ENCODE measurements around the gene HLF.
"Not testable (repeated sequence)": the region's sequence is repeated elsewhere in the genome, so short reads cannot be mapped to it uniquely, and the experiment has no call there.

The HLF gene

DNA sequence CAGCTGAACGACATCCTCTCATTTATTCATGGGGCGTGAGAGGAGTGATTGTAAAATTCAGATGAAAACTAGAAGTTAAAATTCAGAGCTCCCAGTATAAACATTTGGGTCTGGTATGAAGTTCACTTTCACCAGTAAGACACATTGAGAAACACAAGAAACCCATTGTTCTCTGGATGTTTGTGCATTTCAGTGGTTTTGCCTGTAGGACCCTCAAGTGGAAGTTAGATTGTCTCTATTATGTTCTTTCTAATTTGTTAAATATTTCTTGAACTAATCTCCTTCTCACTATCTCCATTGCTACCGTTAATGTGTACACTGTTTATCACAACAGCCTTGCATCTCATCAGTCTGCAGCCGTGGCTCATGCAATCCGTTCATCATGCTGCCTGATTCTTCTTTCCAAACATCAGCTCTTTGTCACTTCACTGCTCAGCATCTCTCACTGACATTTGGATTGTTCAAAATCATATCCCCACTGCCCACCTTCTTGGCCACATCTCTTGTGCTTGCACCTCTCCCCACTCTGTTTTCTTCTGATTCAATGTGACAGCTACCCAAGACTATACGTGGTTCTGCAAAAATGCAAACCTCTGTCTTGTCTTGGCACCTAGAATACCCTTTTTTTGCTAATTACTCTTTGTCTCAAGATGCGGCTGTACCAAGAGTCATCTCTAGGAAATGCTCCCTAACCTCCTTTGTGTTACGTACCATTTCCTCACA lies 49.5 kb downstream of the HLF start:
- DNase-seq: no peak

DNA sequence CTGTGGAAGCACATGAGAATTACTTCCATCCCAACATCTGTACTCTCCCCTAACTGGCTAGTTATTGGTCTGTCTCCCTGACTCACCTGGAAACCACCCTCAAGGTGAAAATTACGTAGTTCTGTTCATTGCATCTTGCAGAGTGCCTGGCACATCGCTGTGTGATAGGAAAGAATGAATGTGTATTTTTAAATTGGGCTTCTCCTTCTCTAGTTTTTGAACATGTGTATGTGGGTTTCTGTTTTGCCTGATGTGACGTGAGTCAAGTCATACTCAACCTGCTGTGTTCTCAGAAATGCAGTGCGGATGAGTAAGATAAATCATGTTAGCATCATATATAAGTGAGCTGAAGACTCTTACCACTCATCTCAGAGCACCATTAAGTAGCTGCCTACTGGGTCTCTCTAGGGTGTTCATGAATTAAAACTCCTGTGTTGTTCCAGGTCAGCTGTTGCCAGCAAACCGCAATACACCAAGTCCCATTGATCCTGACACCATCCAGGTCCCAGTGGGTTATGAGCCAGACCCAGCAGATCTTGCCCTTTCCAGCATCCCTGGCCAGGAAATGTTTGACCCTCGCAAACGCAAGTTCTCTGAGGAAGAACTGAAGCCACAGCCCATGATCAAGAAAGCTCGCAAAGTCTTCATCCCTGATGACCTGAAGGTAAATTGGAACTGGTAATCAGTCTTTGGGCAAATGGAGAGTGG lies 50.2 kb downstream of the HLF start:
- no peak for DNase-seq

DNA sequence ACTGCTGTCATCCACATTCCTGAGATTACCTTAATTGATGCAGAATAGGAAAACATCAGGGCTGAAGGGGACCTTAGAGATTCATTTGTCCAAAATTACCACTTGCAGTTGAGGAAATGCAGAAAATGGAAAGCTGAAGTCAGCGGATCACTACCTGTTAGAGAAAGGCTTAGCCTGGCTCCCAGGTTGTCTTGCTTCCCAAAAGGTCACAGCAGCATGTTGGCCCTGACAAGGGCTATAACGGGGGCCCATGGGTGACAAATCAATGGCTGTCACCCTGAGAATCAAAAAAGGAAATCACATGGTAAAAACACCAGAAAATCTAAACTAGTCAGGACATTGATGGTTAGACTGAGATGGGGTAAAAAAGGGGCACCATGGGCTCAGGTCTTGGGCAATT lies 51.7 kb downstream of the HLF start:
- no peak for DNase-seq

DNA sequence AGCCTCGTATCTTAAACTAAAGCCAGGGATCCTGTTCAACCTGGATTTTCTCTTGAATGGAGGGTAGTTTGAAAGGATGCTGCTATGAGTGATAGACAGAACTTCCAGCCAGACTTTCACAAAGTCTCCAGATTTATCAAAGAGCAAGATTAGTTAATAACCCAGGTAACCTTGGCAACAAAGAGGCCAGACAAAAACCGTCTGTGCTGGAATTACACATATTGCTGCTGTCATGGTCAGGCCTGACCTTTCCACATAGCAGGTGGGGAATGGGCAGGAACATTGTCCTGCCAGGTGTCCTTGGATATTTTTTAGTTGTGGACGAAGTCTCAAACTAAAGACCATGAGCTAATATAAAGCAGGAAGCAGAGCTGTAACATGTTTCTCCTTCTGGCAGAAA lies 52.5 kb downstream of the HLF start:
- no peak for DNase-seq

DNA sequence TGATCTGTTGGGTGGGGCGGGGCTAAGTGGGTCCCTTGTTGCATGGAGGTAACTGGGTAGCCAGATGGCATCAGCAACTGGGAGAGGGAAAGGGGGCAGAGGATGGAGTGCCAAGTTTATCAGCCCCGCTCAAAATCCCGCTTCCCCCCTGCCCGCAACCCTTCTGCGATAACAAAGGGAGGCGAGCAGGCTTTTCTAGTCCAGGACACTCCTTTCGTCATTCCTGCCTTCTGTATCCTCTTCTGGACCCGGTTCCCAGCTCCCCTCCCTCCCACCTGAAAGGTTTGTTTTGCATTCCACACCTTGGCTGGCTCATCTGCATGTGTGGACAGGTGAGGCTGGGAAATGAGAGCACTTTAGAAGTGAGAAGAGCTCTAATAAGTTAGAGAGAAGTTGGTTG lies 53.3 kb downstream of the HLF start:
- DNase-seq: no peak

DNA sequence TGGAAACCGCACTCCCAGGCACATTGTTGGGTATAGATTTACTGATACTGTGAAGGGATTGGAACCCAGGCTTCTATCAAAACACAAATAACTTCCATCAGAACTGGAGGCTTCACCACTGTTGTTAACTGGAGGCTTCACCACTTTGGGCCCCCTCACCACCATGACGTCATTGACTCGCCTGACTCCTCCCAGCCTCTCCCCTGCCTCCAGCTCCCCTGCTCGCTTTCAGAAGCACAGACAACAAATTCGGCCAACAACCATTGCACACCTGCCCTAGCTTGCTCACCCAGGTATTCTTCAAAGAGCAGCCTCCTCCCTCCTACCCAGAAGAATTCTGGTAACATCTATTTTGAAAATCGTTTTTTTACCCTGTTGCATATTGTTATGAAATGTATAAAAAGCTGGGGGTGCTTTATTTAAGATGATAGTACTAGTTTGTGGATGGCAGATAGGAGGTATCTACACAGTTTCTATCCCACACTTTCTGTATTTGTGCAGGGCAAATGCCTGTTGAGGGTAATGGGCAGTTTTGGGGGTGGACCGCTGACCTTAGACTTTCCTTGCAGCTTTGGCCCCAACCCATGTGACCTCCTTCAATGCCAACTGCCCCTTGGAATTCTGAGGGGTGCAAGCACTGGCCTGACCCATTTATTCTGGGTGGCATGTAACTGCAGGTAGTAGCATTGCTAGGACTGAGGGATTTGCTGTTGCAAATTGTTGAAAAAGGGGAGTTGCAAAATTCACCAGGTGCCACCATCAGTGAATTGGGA lies 54.1 kb downstream of the HLF start:
- DNase-seq: no peak

DNA sequence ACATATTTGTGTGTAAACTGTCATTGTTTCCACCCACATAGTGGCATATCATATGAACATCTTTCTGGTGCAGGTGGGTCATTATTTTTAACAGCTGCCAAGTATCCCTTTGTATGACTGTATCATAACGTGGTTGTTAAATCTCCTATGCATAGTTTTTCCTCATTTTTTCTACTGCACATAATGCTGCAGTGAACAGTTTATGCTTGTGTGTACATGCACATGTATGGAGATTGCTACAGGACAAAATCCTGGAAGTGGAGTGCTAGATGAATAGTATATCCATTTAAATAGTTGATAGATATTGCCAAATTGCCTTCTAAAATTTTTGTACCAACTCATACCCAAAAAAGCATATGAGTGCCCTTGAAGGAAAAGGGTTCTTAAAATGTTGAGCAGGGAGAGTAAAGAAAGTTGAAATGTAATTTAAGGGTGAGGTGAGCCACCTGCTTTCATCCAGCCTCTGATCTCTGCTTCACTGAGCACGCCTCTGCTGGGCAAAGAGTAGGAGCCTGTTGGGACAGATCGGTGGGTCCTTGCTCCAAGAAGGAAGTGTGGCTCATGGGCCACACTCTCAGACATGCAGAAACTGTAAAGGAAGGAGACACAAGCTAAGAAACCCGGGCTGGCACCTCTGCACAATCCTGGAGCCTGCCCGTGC lies 55.3 kb downstream of the HLF start:
- DNase-seq: no peak

DNA sequence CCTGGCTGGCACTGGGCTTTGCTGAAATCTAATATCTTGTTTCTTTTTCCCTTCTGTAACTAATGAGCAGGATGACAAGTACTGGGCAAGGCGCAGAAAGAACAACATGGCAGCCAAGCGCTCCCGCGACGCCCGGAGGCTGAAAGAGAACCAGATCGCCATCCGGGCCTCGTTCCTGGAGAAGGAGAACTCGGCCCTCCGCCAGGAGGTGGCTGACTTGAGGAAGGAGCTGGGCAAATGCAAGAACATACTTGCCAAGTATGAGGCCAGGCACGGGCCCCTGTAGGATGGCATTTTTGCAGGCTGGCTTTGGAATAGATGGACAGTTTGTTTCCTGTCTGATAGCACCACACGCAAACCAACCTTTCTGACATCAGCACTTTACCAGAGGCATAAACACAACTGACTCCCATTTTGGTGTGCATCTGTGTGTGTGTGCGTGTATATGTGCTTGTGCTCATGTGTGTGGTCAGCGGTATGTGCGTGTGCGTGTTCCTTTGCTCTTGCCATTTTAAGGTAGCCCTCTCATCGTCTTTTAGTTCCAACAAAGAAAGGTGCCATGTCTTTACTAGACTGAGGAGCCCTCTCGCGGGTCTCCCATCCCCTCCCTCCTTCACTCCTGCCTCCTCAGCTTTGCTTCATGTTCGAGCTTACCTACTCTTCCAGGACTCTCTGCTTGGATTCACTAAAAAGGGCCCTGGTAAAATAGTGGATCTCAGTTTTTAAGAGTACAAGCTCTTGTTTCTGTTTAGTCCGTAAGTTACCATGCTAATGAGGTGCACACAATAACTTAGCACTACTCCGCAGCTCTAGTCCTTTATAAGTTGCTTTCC lies 56.0 kb downstream of the HLF start:
- no peak for DNase-seq

DNA sequence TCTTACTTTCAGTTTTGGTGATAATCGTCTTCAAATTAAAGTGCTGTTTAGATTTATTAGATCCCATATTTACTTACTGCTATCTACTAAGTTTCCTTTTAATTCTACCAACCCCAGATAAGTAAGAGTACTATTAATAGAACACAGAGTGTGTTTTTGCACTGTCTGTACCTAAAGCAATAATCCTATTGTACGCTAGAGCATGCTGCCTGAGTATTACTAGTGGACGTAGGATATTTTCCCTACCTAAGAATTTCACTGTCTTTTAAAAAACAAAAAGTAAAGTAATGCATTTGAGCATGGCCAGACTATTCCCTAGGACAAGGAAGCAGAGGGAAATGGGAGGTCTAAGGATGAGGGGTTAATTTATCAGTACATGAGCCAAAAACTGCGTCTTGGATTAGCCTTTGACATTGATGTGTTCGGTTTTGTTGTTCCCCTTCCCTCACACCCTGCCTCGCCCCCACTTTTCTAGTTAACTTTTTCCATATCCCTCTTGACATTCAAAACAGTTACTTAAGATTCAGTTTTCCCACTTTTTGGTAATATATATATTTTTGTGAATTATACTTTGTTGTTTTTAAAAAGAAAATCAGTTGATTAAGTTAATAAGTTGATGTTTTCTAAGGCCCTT lies 56.8 kb downstream of the HLF start:
- no peak for DNase-seq

DNA sequence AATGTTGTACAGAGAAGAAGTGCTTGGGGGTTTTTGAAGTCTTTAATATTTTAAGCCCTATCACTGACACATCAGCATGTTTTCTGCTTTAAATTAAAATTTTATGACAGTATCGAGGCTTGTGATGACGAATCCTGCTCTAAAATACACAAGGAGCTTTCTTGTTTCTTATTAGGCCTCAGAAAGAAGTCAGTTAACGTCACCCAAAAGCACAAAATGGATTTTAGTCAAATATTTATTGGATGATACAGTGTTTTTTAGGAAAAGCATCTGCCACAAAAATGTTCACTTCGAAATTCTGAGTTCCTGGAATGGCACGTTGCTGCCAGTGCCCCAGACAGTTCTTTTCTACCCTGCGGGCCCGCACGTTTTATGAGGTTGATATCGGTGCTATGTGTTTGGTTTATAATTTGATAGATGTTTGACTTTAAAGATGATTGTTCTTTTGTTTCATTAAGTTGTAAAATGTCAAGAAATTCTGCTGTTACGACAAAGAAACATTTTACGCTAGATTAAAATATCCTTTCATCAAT lies 57.8 kb downstream of the HLF start:
- no peak for DNase-seq

DNA sequence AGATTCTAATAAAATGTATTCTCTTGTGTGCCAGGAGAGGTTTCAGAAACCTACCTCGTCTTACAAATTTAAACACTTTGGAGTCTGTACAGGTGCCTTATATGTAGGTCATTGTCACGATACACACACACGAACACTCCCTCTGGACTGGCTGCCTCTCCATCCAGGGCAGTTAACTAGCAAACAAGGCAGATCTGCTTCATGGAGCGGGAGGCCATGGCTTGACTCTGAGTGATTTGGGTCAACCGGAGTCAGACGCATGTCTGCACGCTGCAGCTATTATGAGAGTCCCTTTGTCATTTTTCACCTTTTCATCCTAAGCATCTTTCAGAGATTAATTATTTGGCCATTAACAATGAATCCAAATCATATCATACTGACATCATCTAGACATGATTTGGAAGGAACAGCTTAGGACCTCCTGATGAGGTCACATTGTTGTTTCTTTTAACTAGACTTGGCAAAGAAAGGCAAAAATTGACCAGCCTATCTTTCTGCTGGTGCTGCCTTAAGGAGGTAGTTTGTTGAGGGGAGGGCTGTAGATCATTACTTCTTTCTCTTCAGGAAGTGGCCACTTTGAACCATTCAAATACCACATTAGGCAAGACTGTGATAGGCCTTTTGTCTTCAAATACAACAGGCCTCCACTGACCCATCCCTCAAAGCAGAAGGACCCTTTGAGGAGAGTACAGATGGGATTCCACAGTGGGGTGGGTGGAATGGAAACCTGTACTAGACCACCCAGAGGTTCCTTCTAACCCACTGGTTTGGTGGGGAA lies 58.9 kb downstream of the HLF start:
- DNase-seq: no peak

DNA sequence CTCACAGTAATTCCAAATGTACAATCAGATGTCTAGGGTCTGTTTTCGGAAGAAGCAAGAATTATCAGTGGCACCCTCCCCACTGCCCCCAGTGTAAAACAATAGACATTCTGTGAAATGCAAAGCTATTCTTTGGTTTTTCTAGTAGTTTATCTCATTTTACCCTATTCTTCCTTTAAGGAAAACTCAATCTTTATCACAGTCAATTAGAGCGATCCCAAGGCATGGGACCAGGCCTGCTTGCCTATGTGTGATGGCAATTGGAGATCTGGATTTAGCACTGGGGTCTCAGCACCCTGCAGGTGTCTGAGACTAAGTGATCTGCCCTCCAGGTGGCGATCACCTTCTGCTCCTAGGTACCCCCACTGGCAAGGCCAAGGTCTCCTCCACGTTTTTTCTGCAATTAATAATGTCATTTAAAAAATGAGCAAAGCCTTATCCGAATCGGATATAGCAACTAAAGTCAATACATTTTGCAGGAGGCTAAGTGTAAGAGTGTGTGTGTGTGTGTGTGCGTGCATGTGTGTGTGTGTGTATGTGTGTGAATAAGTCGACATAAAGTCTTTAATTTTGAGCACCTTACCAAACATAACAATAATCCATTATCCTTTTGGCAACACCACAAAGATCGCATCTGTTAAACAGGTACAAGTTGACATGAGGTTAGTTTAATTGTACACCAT lies 59.7 kb downstream of the HLF start:
- no peak for DNase-seq

DNA sequence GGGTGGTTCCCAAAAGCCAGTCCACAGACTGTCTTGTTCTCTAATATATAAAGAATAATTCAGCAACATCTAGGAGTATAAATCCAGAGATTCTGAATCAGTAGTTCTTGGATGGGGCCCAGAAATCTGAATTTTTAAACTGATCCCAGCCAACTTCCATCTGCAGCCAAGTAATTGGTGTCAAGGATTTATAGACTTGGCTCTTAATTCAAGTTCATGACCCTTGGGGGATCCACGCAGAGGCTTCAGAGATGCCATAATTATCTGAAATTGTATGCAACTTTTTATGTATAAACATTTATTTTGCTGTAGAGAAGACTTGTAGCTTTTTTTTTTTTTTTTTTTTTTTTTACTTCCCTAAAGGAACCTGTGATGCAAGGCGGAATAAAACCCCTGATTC lies 60.6 kb downstream of the HLF start:
- DNase-seq: peak in 1 of 3 donors; percentile 1

DNA sequence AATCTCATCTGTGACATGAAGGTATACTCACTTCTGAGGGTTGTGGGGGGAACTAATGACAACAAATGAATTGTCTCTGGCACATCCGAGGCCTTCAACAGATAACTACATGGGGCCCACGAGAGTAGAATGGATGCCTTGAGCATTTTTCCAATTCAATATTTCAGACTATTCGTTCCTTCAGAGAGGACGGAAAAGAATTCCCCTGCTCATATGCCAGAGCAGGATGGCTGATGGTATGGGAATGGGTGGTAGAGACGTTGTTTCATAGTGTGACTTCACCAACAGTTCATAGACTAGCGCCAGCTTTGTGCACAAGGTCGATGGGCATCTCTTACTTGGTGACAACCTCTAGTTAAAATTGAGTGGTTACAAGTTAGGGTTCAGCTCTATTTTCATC lies 61.3 kb downstream of the HLF start:
- no peak for DNase-seq

DNA sequence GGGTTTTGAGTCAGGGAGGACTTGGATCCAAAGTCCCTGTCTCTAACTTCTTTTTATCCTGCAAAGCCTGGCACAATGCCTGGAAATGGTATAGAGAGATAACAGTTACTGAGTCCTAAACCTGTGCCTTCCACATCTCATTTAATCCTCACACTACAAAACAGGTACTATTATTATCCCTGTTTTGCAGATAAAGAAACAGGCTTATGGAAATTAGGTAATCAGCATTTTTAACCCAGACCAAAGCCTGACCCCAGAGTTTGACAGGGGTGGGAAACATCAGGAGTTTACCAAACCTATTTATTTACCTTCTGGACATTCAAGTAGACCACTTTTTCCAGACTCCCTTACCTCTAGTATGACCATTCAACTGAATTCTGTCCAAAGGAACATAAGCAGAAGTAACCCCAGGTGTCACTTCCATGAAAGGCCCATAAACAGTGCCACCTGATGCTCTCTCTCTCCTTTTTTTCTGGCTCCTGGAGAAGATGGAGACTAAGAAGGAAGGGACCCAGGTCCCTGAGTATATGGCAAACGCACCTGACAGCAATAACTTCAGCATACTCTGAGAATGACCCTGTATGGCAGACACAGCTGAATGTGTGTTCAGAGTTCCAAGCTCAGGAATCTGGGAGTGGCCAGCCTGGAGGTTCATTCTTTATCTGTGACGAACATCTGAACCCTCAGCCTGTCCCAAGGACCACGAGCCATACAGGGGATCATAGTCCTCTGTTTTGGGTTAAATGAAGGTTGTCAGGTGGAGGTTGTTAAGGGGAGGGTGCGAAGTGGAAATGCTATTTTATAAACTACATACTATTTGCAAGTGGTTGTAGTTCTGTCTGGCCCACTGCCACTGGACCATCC lies 62.7 kb downstream of the HLF start:
- no peak for DNase-seq

DNA sequence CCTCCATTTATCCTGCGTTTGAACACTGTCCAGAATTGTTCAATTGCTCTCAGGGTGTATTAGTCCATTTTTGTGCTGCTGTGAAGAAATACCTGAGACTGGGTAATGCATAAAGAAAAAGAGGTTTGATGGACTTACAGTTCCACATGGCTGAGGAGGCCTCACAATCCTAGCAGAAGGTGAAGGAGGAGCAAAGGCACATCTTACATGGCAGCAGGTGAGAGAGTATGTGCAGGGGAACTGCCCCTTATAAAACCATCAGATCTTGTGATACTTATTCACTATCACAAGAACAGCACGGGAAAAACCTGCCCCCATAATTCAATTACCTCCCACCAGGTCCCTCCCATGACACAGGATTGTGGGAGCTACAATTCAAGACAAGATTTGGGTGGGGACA lies 63.8 kb downstream of the HLF start:
- not testable (repeated sequence) for DNase-seq

DNA sequence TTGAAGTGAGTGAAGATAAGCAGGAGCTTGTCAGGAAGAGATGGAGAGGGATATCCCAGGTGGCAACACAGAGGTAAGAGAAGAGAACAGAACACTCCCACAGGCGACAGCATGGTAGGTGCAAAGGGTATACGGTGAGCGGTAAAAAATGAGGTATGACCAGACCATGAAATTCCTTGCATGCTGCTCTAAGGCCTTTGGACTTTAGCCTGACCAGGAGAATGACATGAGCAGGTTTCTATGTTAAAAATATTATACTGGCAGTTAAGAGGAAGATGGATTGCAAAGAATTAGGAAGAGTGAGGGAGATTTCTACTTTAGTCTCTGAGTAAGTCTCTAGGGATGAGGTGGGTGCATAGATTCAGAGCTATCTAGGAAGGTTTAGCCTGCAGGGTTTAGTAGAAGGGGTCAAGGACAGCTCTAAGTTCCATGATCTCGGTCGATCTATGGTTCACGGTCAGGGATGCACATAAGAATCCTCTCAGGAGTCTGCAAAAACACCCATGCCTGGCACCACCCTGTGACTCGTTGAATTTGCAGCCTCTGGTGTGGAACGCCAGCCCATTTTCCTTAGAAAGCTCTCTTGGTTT lies 65.7 kb downstream of the HLF start:
- DNase-seq: no peak

DNA sequence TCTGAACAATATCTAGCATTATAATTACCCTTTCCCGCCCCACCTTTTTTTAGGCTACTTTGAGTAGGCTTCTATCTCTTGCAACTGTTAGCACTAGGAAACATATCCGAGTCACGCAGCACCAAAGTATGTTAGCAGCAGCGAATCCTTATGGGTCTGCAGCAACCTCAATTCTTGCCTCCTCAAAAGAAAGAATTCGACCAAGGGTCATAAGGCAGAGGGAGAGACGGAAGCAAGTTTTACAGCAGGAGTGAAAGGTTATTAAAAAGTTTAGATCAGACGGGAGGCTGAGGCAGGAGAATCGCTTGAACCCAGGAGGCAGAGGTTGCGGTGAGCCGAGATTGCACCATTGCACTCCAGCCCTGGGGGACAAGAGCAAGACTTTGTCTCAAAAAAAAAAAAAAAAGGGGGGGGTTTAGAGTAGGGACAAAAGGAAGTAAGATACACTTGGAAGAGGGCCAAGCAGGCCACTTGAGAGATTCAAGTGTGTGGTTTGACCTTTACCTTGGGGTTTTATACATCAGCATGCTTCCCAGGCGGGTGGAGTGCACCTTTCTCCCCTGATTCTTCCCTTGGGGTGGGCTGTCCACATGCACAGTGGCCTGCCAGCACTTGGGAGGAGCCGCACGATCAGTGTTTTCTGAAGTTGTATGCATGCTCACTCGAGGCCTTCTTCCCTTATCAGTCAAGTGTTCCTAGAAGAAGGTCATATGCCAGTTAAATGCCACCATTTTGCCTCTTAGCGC lies 67.7 kb downstream of the HLF start:
- no peak for DNase-seq

All from suppressor macrophage treated with lipopolysaccharide for 1 hour (primary cell).